ENCODE data around the gene DNAH12. TPM values are rescaled to one million over a fixed set of nuclear protein-coding genes. Genes with fewer than 3 reads are reported as not detected.

The DNAH12 gene
- total RNA-seq, 1 donor from 2014 or later, result not detected

- DNase-seq, result no peak
- H3K27me3 Mint-ChIP-seq, result peaks cover 16% of the 10 kb centered on the region
- no peaks in the 10 kb centered on the region for H3K9me3 Mint-ChIP-seq
- H3K4me1 Mint-ChIP-seq, result no peaks in the 10 kb centered on the region
- intact Hi-C loops (cut with micrococcal nuclease), result no loop called here
- H3K4me3 Mint-ChIP-seq, result no peak within 1 kb of the TSS
- H3K36me3 Mint-ChIP-seq (ENCODE audit: low read depth), result no peaks in the 10 kb centered on the region
- H3K27ac Mint-ChIP-seq, result no peak within 1 kb of the TSS
Observed at GRCh38 chr3:57292159-57292896, 251.8 kb downstream of the DNAH12 start, which contains the start of gene ASB14. Gene ASB14 (minus strand): TSS chr3:57292685. CDS start chr3:57292033, 652 bp downstream.

GRCh38 chr3:57288403-57288802 is 255.7 kb downstream of the DNAH12 start:
- no peaks in the 10 kb centered on the region for H3K4me1 Mint-ChIP-seq
- H3K4me3 Mint-ChIP-seq, result no peak overlapping the region
- H3K27ac Mint-ChIP-seq, result no peak overlapping the region
- H3K27me3 Mint-ChIP-seq, result peaks cover 11% of the 10 kb centered on the region
- no peak for DNase-seq
- peaks cover 6% of the 10 kb centered on the region for H3K9me3 Mint-ChIP-seq
- intact Hi-C loops (cut with micrococcal nuclease), result no loop called here
- no peaks in the 10 kb centered on the region for H3K36me3 Mint-ChIP-seq (ENCODE audit: low read depth)

GRCh38 chr3:57287205-57287604 is 256.9 kb downstream of the DNAH12 start:
- Mint-ChIP-seq H3K9me3 (peaks cover 6% of the 10 kb centered on the region), H3K4me3 (no peak overlapping the region), H3K4me1 (no peaks in the 10 kb centered on the region), H3K27me3 (peaks cover 11% of the 10 kb centered on the region), H3K36me3 (ENCODE audit: low read depth) (no peaks in the 10 kb centered on the region), H3K27ac (no peak overlapping the region)
- DNase-seq, result no peak
- intact Hi-C loops (cut with micrococcal nuclease), result no loop called here

GRCh38 chr3:57283334-57283733 is 260.8 kb downstream of the DNAH12 start:
- peaks cover 2% of the 10 kb centered on the region for H3K27me3 Mint-ChIP-seq
- intact Hi-C loops (cut with micrococcal nuclease), result no loop called here
- DNase-seq, result no peak
- no peak overlapping the region for H3K27ac Mint-ChIP-seq
- no peak overlapping the region for H3K4me3 Mint-ChIP-seq
- H3K9me3 Mint-ChIP-seq, result peaks cover 6% of the 10 kb centered on the region
- no peaks in the 10 kb centered on the region for H3K4me1 Mint-ChIP-seq
- H3K36me3 Mint-ChIP-seq (ENCODE audit: low read depth), result peaks cover 6% of the 10 kb centered on the region

- DNase-seq, result no peak
- Mint-ChIP-seq H3K9me3 (peaks cover 4% of the 10 kb centered on the region), H3K4me1 (no peaks in the 10 kb centered on the region), H3K4me3 (no peak overlapping the region), H3K36me3 (ENCODE audit: low read depth) (peaks cover 8% of the 10 kb centered on the region), H3K27me3 (peaks cover 2% of the 10 kb centered on the region), H3K27ac (no peak overlapping the region)
- intact Hi-C loops (cut with micrococcal nuclease), result no loop called here
Observed at GRCh38 chr3:57281715-57282114, 262.4 kb downstream of the DNAH12 start.

GRCh38 chr3:57279685-57280084 is 264.5 kb downstream of the DNAH12 start:
- no peak overlapping the region for H3K27ac Mint-ChIP-seq
- H3K4me1 Mint-ChIP-seq, result no peaks in the 10 kb centered on the region
- H3K27me3 Mint-ChIP-seq, result no peaks in the 10 kb centered on the region
- H3K36me3 Mint-ChIP-seq (ENCODE audit: low read depth), result peaks cover 8% of the 10 kb centered on the region
- intact Hi-C loops (cut with micrococcal nuclease), result no loop called here
- no peaks in the 10 kb centered on the region for H3K9me3 Mint-ChIP-seq
- no peak for DNase-seq
- no peak overlapping the region for H3K4me3 Mint-ChIP-seq

- H3K27ac Mint-ChIP-seq, result no peak overlapping the region
- H3K4me1 Mint-ChIP-seq, result peaks cover 1% of the 10 kb centered on the region
- H3K4me3 Mint-ChIP-seq, result no peak overlapping the region
- intact Hi-C loops (cut with micrococcal nuclease), result no loop called here
- no peaks in the 10 kb centered on the region for H3K27me3 Mint-ChIP-seq
- H3K9me3 Mint-ChIP-seq, result no peaks in the 10 kb centered on the region
- peaks cover 13% of the 10 kb centered on the region for H3K36me3 Mint-ChIP-seq (ENCODE audit: low read depth)
- DNase-seq, result no peak
Observed at GRCh38 chr3:57278237-57278636, 265.9 kb downstream of the DNAH12 start.

GRCh38 chr3:57275393-57275792 is 268.8 kb downstream of the DNAH12 start:
- H3K27ac Mint-ChIP-seq, result no peak overlapping the region
- H3K4me3 Mint-ChIP-seq, result no peak overlapping the region
- DNase-seq, result no peak
- intact Hi-C loops (cut with micrococcal nuclease), result no loop called here
- H3K36me3 Mint-ChIP-seq (ENCODE audit: low read depth), result peaks cover 24% of the 10 kb centered on the region
- H3K27me3 Mint-ChIP-seq, result no peaks in the 10 kb centered on the region
- no peaks in the 10 kb centered on the region for H3K9me3 Mint-ChIP-seq
- peaks cover 1% of the 10 kb centered on the region for H3K4me1 Mint-ChIP-seq

GRCh38 chr3:57274845-57275244 is 269.3 kb downstream of the DNAH12 start:
- Mint-ChIP-seq H3K27me3 (no peaks in the 10 kb centered on the region), H3K9me3 (no peaks in the 10 kb centered on the region), H3K27ac (no peak overlapping the region), H3K4me3 (no peak overlapping the region), H3K36me3 (ENCODE audit: low read depth) (peaks cover 25% of the 10 kb centered on the region), H3K4me1 (peaks cover 1% of the 10 kb centered on the region)
- intact Hi-C loops (cut with micrococcal nuclease), result no loop called here
- DNase-seq, result no peak

- no peak overlapping the region for H3K4me3 Mint-ChIP-seq
- peaks cover 18% of the 10 kb centered on the region for H3K9me3 Mint-ChIP-seq
- intact Hi-C loops (cut with micrococcal nuclease), result no loop called here
- H3K27ac Mint-ChIP-seq, result no peak overlapping the region
- peaks cover 64% of the 10 kb centered on the region for H3K36me3 Mint-ChIP-seq (ENCODE audit: low read depth)
- no peak for DNase-seq
- H3K27me3 Mint-ChIP-seq, result no peaks in the 10 kb centered on the region
- peaks cover 2% of the 10 kb centered on the region for H3K4me1 Mint-ChIP-seq
Observed at GRCh38 chr3:57268416-57268815, 275.7 kb downstream of the DNAH12 start.

GRCh38 chr3:57261929-57262328 is 282.2 kb downstream of the DNAH12 start:
- Mint-ChIP-seq H3K4me1 (peaks cover 2% of the 10 kb centered on the region), H3K4me3 (no peak overlapping the region), H3K27me3 (no peaks in the 10 kb centered on the region), H3K9me3 (peaks cover 21% of the 10 kb centered on the region), H3K36me3 (ENCODE audit: low read depth) (peaks cover 73% of the 10 kb centered on the region), H3K27ac (no peak overlapping the region)
- intact Hi-C loops (cut with micrococcal nuclease), result no loop called here
- no peak for DNase-seq

- Mint-ChIP-seq H3K4me1 (no peaks in the 10 kb centered on the region), H3K36me3 (ENCODE audit: low read depth) (peaks cover 67% of the 10 kb centered on the region), H3K27ac (no peak overlapping the region), H3K9me3 (peaks cover 16% of the 10 kb centered on the region), H3K4me3 (no peak overlapping the region), H3K27me3 (no peaks in the 10 kb centered on the region)
- DNase-seq, result no peak
- intact Hi-C loops (cut with micrococcal nuclease), result no loop called here
Observed at GRCh38 chr3:57261119-57261518, 283.0 kb downstream of the DNAH12 start.

- peaks cover 46% of the 10 kb centered on the region for H3K36me3 Mint-ChIP-seq (ENCODE audit: low read depth)
- DNase-seq, result no peak
- no peaks in the 10 kb centered on the region for H3K4me1 Mint-ChIP-seq
- no peak overlapping the region for H3K27ac Mint-ChIP-seq
- intact Hi-C loops (cut with micrococcal nuclease), result no loop called here
- H3K27me3 Mint-ChIP-seq, result no peaks in the 10 kb centered on the region
- H3K4me3 Mint-ChIP-seq, result no peak overlapping the region
- no peaks in the 10 kb centered on the region for H3K9me3 Mint-ChIP-seq
Observed at GRCh38 chr3:57257678-57258077, 286.5 kb downstream of the DNAH12 start.

GRCh38 chr3:57256844-57257243 is 287.3 kb downstream of the DNAH12 start:
- H3K36me3 Mint-ChIP-seq (ENCODE audit: low read depth), result peaks cover 46% of the 10 kb centered on the region
- no peaks in the 10 kb centered on the region for H3K4me1 Mint-ChIP-seq
- no peaks in the 10 kb centered on the region for H3K9me3 Mint-ChIP-seq
- DNase-seq, result no peak
- no peak overlapping the region for H3K27ac Mint-ChIP-seq
- intact Hi-C loops (cut with micrococcal nuclease), result no loop called here
- H3K27me3 Mint-ChIP-seq, result no peaks in the 10 kb centered on the region
- H3K4me3 Mint-ChIP-seq, result no peak overlapping the region

- no peak overlapping the region for H3K27ac Mint-ChIP-seq
- H3K27me3 Mint-ChIP-seq, result no peaks in the 10 kb centered on the region
- no peak for DNase-seq
- no peaks in the 10 kb centered on the region for H3K9me3 Mint-ChIP-seq
- intact Hi-C loops (cut with micrococcal nuclease), result no loop called here
- no peaks in the 10 kb centered on the region for H3K4me1 Mint-ChIP-seq
- H3K4me3 Mint-ChIP-seq, result no peak overlapping the region
- H3K36me3 Mint-ChIP-seq (ENCODE audit: low read depth), result peaks cover 38% of the 10 kb centered on the region
Observed at GRCh38 chr3:57252404-57252803, 291.7 kb downstream of the DNAH12 start.
